HCT116 (cell line): Measurements from ENCODE around the gene ZNF606. TPM values are rescaled to one million over a fixed set of nuclear protein-coding genes. Genes with fewer than 3 reads are reported as not detected.

Experiments used
- ATAC-seq: fragments of 200-7000 bp; cut with Tn5 transposase; 2 replicates; pipeline ENCODE4 v1.9.1; 2020; ENCODE audit warnings: mild to moderate bottlenecking, moderate library complexity
- Bru-seq: library from RNA; stranded (reverse); fragments of 400-500 nt; gene quantifications from one replicate; lab custom pipeline; 2021; lab: Mats Ljungman, UMichigan
- BruChase-seq, 2 experiments: library from RNA; stranded (reverse); fragments of 400-500 nt; gene quantifications; one replicate each; lab custom pipeline; 2021; lab: Mats Ljungman, UMichigan
- BruUV-seq: library from RNA; stranded (reverse); fragments of 400-500 nt; replicated peaks from 2 replicates; lab custom pipeline; 2021; lab: Mats Ljungman, UMichigan
- CTCF ChIA-PET: fragments of 300-600 bp; sonication (Branson Sonifier 250); formaldehyde crosslinking; loops from one replicate; lab custom pipeline; 2021; ENCODE audit warnings: antibody characterized with exemption; lab: Charles Lee
- POLR2A ChIA-PET: fragments of 300-600, 350-600 bp; sonication (Branson Sonifier 250); formaldehyde crosslinking; loops from one replicate; lab custom pipeline; 2021; ENCODE audit warnings: antibody characterized with exemption; lab: Charles Lee
- RAD21 ChIA-PET, 2 experiments: fragments of 300-600 bp; sonication (Branson Sonifier 250); formaldehyde crosslinking; loops; one replicate each; lab custom pipeline; 2023; ENCODE audit warnings: low total read pairs in 2 of 2; ENCODE audit not compliant: uncharacterized antibody in 2 of 2, unreplicated experiment in 2 of 2, low non-redundant PET in 1 of 2; lab: Charles Lee
- DNase-seq: peaks from one replicate; pipeline ENCODE4 v3.0.0-alpha.2; 2010; ENCODE audit warnings: low read depth, low spot score
- H2AFZ ChIP-seq: fragments of 200-600 bp; shearing (Covaris generic), sonication (generic); 2 replicates; pipeline ENCODE4 v1.6.1; 2017; ENCODE audit warnings: low read depth, mixed run types, mixed read lengths, antibody characterized with exemption, low read length; ENCODE audit not compliant: poor library complexity, severe bottlenecking
- H3K27ac ChIP-seq: 2 replicates; pipeline ENCODE4 v1.5.1; 2012; ENCODE audit warnings: low read depth, low read length
- H3K27me3 ChIP-seq: fragments of 200-600 bp; sonication (generic); 2 replicates; pipeline ENCODE4 v1.6.1; 2016; ENCODE audit warnings: mixed run types, low read length, mixed read lengths; ENCODE audit not compliant: insufficient read depth
- H3K36me3 ChIP-seq, 2 experiments: fragments of 200-500 bp in 1 of 2; fragments of 200-600 bp in 1 of 2; sonication (Bioruptor generic) in 1 of 2; sonication (generic) in 1 of 2; 2 replicates each; pipeline versions ENCODE4 v1.5.1 to v1.6.1; 2014 to 2016; ENCODE audit warnings: low read length in 2 of 2, inconsistent platforms in 1 of 2, mixed read lengths in 1 of 2, mixed run types in 1 of 2; ENCODE audit not compliant: insufficient read depth in 2 of 2, control insufficient read depth in 1 of 2
- H3K4me1 ChIP-seq, 2 experiments: fragments of 200-600 bp in 1 of 2; sonication (generic) in 1 of 2; 2 replicates each; pipeline versions ENCODE4 v1.5.1 to v1.6.1; 2012 to 2017; ENCODE audit warnings: low read length in 2 of 2, inconsistent platforms in 1 of 2, mild to moderate bottlenecking in 1 of 2, mixed read lengths in 1 of 2, mixed run types in 1 of 2, moderate library complexity in 1 of 2; ENCODE audit not compliant: insufficient read depth in 2 of 2, control insufficient read depth in 1 of 2
- H3K4me2 ChIP-seq: fragments of 200-600 bp; sonication (generic); 2 replicates; pipeline ENCODE4 v1.6.1; 2017; ENCODE audit warnings: mixed run types, low read length, mixed read lengths
- H3K4me3 ChIP-seq, 2 experiments: fragments of 200-600 bp in 1 of 2; sonication (generic) in 1 of 2; replicated peaks in 1 of 2; 2 replicates each; pipeline ENCODE4 v1.5.1; 2011 to 2016; ENCODE audit warnings: low read length in 2 of 2, control low read depth in 1 of 2, low read depth in 1 of 2, mild to moderate bottlenecking in 1 of 2, mixed read lengths in 1 of 2, mixed run types in 1 of 2
- H3K79me2 ChIP-seq: fragments of 200-600 bp; sonication (generic); 2 replicates; pipeline ENCODE4 v1.6.1; 2017; ENCODE audit warnings: mild to moderate bottlenecking, mixed run types, low read length, moderate library complexity, mixed read lengths; ENCODE audit not compliant: insufficient read depth
- H3K9ac ChIP-seq: fragments of 200-600 bp; sonication (generic); 2 replicates; pipeline ENCODE4 v1.6.1; 2016; ENCODE audit warnings: low read length, mixed read lengths
- H3K9me2 ChIP-seq: fragments of 200-600 bp; sonication (generic), shearing (Covaris generic); 2 replicates; pipeline ENCODE4 v1.6.1; 2017; ENCODE audit warnings: mixed run types, mild to moderate bottlenecking, moderate library complexity; ENCODE audit not compliant: insufficient read depth
- H3K9me3 ChIP-seq, 2 experiments: fragments of 200-500 bp in 1 of 2; fragments of 200-600 bp in 1 of 2; sonication (Bioruptor generic) in 1 of 2; sonication (generic) in 1 of 2; 2 replicates each; pipeline ENCODE4 v1.6.1; 2014 to 2017; ENCODE audit warnings: low read length in 2 of 2, mixed read lengths in 2 of 2, inconsistent platforms in 1 of 2, low read depth in 1 of 2, mild to moderate bottlenecking in 1 of 2, mixed run types in 1 of 2, moderate library complexity in 1 of 2; ENCODE audit not compliant: control insufficient read depth in 1 of 2, insufficient read depth in 1 of 2
- H4K20me1 ChIP-seq: fragments of 200-600 bp; sonication (generic), shearing (Covaris generic); 2 replicates; pipeline ENCODE4 v1.6.1; 2017; ENCODE audit warnings: mixed run types, mild to moderate bottlenecking, moderate library complexity; ENCODE audit not compliant: insufficient read depth
- CBX3 ChIP-seq: IDR thresholded peaks from 2 replicates; pipeline ENCODE4 v1.6.1; 2012; ENCODE audit warnings: low read depth
- ELF1 ChIP-seq: IDR thresholded peaks from 2 replicates; pipeline ENCODE4 v1.6.1; 2012; ENCODE audit warnings: low read depth, borderline replicate concordance
- EZH2 ChIP-seq: fragments of 200-600 bp; sonication (generic); IDR thresholded peaks from 2 replicates; pipeline ENCODE4 v1.6.1; 2017; ENCODE audit warnings: antibody characterized with exemption, mixed run types
- POLR2A ChIP-seq: IDR thresholded peaks from 2 replicates; pipeline ENCODE4 v1.7.0; 2011; ENCODE audit warnings: borderline replicate concordance; ENCODE audit not compliant: insufficient read depth, insufficient read length; ENCODE audit errors: extremely low read depth
- RAD21 ChIP-seq: IDR thresholded peaks from 2 replicates; pipeline ENCODE4 v1.6.1; 2012; ENCODE audit warnings: low read depth, mild to moderate bottlenecking
- SRF ChIP-seq: IDR thresholded peaks from 2 replicates; pipeline ENCODE4 v1.6.1; 2012; ENCODE audit warnings: low read depth
- TCF7L2 ChIP-seq: IDR thresholded peaks from 2 replicates; pipeline ENCODE4 v1.7.0; 2011; ENCODE audit warnings: borderline replicate concordance, inconsistent platforms; ENCODE audit not compliant: insufficient read depth, insufficient read length; ENCODE audit errors: extremely low read depth
- ZFX ChIP-seq: fragments of 450-650 bp; IDR thresholded peaks from 2 replicates; pipeline ENCODE4 v1.6.1; 2017
- ZNF274 ChIP-seq: fragments of 200-500 bp; sonication (Bioruptor generic); IDR thresholded peaks from 2 replicates; pipeline ENCODE4 v1.6.1; 2014; ENCODE audit warnings: mild to moderate bottlenecking, low read depth, low read length, inconsistent platforms
- intact Hi-C: fragments of 100-400 bp; cut with micrococcal nuclease; formaldehyde crosslinking; loops from 2 replicates; pipeline ENCODE4 v1.10.0; 2022
- long read RNA-seq: library from polyadenylated mRNA; unstranded; transcript quantifications from one replicate; pipeline ENCODE4 v2.0.0, GENCODE V29; 2021; ENCODE audit not compliant: unreplicated experiment
- polyA plus RNA-seq: library from polyadenylated mRNA; unstranded; fragments of >200 nt; gene quantifications from 2 replicates; pipeline ENCODE4 v1.2.1, GENCODE V29; 2012; ENCODE audit warnings: missing spikeins
- total RNA-seq: library from RNA; stranded (reverse); gene quantifications from one replicate; pipeline ENCODE4 v1.2.1, GENCODE V29; 2021; ENCODE audit not compliant: unreplicated experiment
- TF ChIP-seq, protein P1 (sequence below): IDR thresholded peaks from 2 replicates; pipeline ENCODE4 v1.6.1; 2012
- TF ChIP-seq, protein P2 (sequence below): IDR thresholded peaks from 2 replicates; pipeline ENCODE4 v1.6.1; 2011; ENCODE audit warnings: mild to moderate bottlenecking, low read length, moderate library complexity; ENCODE audit not compliant: insufficient replicate concordance; ENCODE audit errors: extremely low read depth
- TF ChIP-seq, protein P3 (sequence below), 3 experiments: fragments of 200-600 bp in 1 of 3; sonication (generic) in 1 of 3; IDR thresholded peaks in 2 of 3; conservative IDR thresholded peaks in 1 of 3; 2 replicates each; pipeline ENCODE4 v1.5.1; 2012 to 2017; ENCODE audit warnings: low read depth in 2 of 3, low read length in 2 of 3, antibody characterized with exemption in 1 of 3, borderline replicate concordance in 1 of 3, control low read depth in 1 of 3, mild to moderate bottlenecking in 1 of 3, mixed read lengths in 1 of 3, mixed run types in 1 of 3, moderate library complexity in 1 of 3; ENCODE audit not compliant: insufficient read depth in 1 of 3

Gene ZNF606
- total RNA-seq (0.05 TPM), Bru-seq, nascent RNA (percentile 9 among the genes with signal in this experiment), BruChase-seq, experiment 1, labeled RNA remaining after a 6-hour chase (percentile 15 among the genes with signal in this experiment), BruChase-seq, experiment 2, labeled RNA remaining after a 2-hour chase (percentile 9 among the genes with signal in this experiment)
- not detected in 2 replicates for polyA plus RNA-seq
- long read RNA-seq = 0 reads

DNA sequence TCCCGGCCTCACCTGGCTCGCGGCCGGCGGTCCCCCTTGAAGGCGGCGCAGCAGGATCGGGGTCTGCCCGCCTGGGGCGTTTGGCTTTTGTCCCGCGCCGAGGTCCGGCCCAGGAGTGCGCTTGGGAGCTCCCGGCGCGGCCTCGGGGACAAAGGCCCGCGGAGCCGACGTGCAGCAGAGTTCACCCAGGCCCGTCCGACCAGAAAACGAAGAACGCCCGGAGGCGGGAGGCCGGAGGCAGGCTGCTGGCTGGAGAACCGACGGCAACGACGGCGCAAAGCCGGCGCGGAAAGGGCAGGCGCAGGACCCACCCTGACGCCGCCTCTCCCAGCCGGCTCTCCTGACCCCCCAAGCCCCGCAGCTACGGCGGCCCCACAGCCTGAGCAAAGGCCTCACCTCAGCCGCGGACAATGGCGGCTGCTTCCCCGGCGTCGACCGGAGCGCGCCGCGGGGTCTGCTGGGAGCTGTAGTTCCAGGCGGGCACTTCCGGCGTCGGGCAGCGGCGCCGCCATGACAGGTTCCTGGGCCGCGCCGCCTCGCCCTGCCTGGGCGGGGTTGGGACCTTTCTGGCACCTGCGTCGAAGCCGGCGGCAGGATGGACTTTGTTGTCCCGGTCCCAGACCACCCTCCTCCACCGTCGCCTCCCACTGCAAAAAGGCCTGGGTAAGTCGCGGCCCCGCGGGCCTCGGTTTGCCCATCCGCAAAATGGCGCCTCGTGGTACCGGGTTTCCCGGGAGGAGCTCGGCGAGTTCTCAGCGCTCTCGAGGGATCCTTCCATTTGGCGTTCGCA is at the start of gene ZNF606:
Gene ZNF606 (minus strand): TSS at position 437 of the 790 bp plus-strand sequence. CDS start 1,501 bp downstream, outside the sequence.
- H3K9ac ChIP-seq = no peak within 1 kb of the TSS
- no peak within 1 kb of the TSS for H3K4me3 ChIP-seq
- ATAC-seq = no peak
- no peaks in the 10 kb centered on the region for H3K4me1 ChIP-seq
- H3K27ac ChIP-seq = no peak within 1 kb of the TSS
- H3K4me2 ChIP-seq = no peak within 1 kb of the TSS
- no TSS peak for BruUV-seq
- H3K9me2 ChIP-seq = no peaks in the 10 kb centered on the region
- POLR2A ChIA-PET = no interaction called here
- CTCF ChIA-PET = no interaction called here
- TF ChIP-seq EZH2 (no peak), ZFX (no peak), RAD21 (no peak), SRF (no peak), POLR2A (no peak), ELF1 (no peak), ZNF274 (no peak), CBX3 (no peak), TCF7L2 (no peak)
- TF ChIP-seq, protein P1, sequence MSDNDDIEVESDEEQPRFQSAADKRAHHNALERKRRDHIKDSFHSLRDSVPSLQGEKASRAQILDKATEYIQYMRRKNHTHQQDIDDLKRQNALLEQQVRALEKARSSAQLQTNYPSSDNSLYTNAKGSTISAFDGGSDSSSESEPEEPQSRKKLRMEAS = no peak
- TF ChIP-seq, protein P2, sequence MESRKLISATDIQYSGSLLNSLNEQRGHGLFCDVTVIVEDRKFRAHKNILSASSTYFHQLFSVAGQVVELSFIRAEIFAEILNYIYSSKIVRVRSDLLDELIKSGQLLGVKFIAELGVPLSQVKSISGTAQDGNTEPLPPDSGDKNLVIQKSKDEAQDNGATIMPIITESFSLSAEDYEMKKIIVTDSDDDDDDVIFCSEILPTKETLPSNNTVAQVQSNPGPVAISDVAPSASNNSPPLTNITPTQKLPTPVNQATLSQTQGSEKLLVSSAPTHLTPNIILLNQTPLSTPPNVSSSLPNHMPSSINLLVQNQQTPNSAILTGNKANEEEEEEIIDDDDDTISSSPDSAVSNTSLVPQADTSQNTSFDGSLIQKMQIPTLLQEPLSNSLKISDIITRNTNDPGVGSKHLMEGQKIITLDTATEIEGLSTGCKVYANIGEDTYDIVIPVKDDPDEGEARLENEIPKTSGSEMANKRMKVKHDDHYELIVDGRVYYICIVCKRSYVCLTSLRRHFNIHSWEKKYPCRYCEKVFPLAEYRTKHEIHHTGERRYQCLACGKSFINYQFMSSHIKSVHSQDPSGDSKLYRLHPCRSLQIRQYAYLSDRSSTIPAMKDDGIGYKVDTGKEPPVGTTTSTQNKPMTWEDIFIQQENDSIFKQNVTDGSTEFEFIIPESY = no peak
- TF ChIP-seq, protein P3, sequence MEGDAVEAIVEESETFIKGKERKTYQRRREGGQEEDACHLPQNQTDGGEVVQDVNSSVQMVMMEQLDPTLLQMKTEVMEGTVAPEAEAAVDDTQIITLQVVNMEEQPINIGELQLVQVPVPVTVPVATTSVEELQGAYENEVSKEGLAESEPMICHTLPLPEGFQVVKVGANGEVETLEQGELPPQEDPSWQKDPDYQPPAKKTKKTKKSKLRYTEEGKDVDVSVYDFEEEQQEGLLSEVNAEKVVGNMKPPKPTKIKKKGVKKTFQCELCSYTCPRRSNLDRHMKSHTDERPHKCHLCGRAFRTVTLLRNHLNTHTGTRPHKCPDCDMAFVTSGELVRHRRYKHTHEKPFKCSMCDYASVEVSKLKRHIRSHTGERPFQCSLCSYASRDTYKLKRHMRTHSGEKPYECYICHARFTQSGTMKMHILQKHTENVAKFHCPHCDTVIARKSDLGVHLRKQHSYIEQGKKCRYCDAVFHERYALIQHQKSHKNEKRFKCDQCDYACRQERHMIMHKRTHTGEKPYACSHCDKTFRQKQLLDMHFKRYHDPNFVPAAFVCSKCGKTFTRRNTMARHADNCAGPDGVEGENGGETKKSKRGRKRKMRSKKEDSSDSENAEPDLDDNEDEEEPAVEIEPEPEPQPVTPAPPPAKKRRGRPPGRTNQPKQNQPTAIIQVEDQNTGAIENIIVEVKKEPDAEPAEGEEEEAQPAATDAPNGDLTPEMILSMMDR (IDR thresholded peaks at IDR 0.05 in 2 of 3, conservative IDR thresholded peaks at IDR 0.05 in 1 of 3; ENCODE audit: borderline replicate concordance in 1 of 3, insufficient read depth in 1 of 3, low read depth in 2 of 3, low read length in 2 of 3) = no peak
- TF ChIP-seq, all 23 proteins: peak for 0
- RAD21 ChIA-PET = no interaction called here
- DNase-seq = no peak
- H4K20me1 ChIP-seq = no peaks in the 10 kb centered on the region
- no peaks in the 10 kb centered on the region for H3K79me2 ChIP-seq
- peaks cover 0 to 16% of the 10 kb centered on the region in 2 experiments; a peak in 2 of 4 replicates for H3K9me3 ChIP-seq
- intact Hi-C loops = no loop called here
- no peaks in the 10 kb centered on the region for H3K36me3 ChIP-seq
- no peaks in the 10 kb centered on the region for H3K27me3 ChIP-seq
- H2AFZ ChIP-seq = no peak within 1 kb of the TSS
